ENCODE measurements around the gene BARHL2.

DNA sequence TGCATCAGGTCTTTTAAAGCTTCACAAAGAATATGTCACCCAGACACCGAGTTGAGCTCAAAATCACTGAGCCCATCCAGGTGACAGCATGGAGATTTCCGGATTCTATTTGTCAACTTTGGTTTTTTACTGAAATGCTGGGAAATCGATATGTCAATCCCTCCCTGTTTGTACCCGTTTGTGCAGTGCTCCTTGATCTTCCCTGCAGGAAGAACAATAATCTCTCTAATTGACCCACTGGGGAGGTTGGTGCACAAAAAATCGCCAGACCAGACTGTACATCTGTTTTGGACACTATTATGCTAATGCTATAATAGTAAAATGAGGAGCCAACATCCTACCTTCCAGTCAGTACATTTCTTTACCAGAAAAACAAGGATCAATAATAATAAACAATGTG is 1.8 kb downstream of the BARHL2 start:
- TF ChIP-seq, protein P1, sequence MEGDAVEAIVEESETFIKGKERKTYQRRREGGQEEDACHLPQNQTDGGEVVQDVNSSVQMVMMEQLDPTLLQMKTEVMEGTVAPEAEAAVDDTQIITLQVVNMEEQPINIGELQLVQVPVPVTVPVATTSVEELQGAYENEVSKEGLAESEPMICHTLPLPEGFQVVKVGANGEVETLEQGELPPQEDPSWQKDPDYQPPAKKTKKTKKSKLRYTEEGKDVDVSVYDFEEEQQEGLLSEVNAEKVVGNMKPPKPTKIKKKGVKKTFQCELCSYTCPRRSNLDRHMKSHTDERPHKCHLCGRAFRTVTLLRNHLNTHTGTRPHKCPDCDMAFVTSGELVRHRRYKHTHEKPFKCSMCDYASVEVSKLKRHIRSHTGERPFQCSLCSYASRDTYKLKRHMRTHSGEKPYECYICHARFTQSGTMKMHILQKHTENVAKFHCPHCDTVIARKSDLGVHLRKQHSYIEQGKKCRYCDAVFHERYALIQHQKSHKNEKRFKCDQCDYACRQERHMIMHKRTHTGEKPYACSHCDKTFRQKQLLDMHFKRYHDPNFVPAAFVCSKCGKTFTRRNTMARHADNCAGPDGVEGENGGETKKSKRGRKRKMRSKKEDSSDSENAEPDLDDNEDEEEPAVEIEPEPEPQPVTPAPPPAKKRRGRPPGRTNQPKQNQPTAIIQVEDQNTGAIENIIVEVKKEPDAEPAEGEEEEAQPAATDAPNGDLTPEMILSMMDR (IDR thresholded peaks at IDR 0.05; ENCODE audit: low read length), result no peak
- TF ChIP-seq EZH2 (optimal IDR thresholded peaks at IDR 0.05; ENCODE audit: low read depth, low read length) (no peak), EZH2phosphoT487 (IDR thresholded peaks at IDR 0.05; ENCODE audit: low read length) (no peak)
